Parathyroid adenoma (tissue), 2 donors: ENCODE measurements around the gene LHPP.
A peak's percentile ranks its signal among the peaks of the same experiment; 100 is the strongest.

Experiments used
- H2AFZ ChIP-seq: fragments of 300-600 bp; sonication (generic); one replicate; pipeline ENCODE4 v1.7.0; 2017; ENCODE audit warnings: antibody characterized with exemption, mild to moderate bottlenecking
- H3K27ac ChIP-seq: fragments of 300-600 bp; sonication (generic); one replicate; pipeline ENCODE4 v1.7.0; 2017
- H3K27me3 ChIP-seq: fragments of 300-600 bp; sonication (generic); one replicate; pipeline ENCODE4 v1.7.0; 2017; ENCODE audit warnings: low read length; ENCODE audit not compliant: control insufficient read depth, insufficient read depth
- H3K36me3 ChIP-seq: fragments of 300-600 bp; sonication (generic); one replicate; pipeline ENCODE4 v1.7.0; 2017; ENCODE audit warnings: low read length; ENCODE audit not compliant: control insufficient read depth, insufficient read depth
- H3K4me1 ChIP-seq: fragments of 300-600 bp; sonication (generic); one replicate; pipeline ENCODE4 v1.7.0; 2017; ENCODE audit warnings: control low read depth
- H3K4me2 ChIP-seq: fragments of 300-600 bp; sonication (generic); one replicate; pipeline ENCODE4 v1.7.0; 2017; ENCODE audit warnings: low read length
- H3K4me3 ChIP-seq: fragments of 300-600 bp; sonication (generic); one replicate; pipeline ENCODE4 v1.7.0; 2017; ENCODE audit warnings: low read depth, low read length
- H3K79me2 ChIP-seq: fragments of 300-600 bp; sonication (generic); one replicate; pipeline ENCODE4 v1.7.0; 2017; ENCODE audit warnings: control low read depth
- H3K9ac ChIP-seq: fragments of 300-600 bp; sonication (generic); one replicate; pipeline ENCODE4 v1.7.0; 2017; ENCODE audit warnings: mild to moderate bottlenecking
- H3K9me3 ChIP-seq: fragments of 300-600 bp; sonication (generic); one replicate; pipeline ENCODE4 v1.7.0; 2017; ENCODE audit warnings: low read length; ENCODE audit not compliant: control insufficient read depth
- TF ChIP-seq, protein P1 (sequence below): fragments of 300-600 bp; sonication (generic); IDR thresholded peaks from one replicate; pipeline ENCODE4 v1.7.0; 2017; ENCODE audit warnings: antibody characterized with exemption, mild to moderate bottlenecking
- donor health status: primary hyperparathyroidism.

The LHPP gene

DNA sequence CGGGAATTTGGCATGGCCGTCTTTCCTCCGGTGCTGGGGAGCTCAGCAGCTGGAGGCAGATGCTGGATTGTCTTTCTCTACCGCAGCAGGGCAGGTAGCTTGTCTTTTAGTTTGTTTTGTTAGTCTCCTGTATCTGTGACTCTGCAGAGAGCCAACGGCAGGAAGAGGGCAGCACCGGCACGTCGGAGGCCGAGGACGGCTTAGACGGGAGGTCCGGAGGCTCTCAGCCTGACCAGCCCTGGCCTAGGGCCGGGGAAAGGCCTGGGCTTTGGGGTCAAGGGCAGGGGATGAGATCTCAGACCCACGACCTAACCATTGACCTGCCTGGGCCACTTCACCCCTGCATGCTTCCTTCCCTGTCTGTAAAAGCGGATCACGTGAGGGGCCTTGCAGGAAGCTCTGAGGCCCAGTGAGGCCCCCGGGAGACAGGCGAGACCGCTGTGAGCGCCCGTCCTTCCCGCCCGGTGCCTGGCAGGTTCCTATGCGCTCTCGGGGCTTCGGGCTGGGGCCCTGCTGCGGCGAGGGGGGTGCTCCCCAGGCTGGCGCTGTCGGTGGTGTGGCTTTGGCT lies 72.7 kb downstream of the LHPP start:
- no peak overlapping the region for H3K4me2 ChIP-seq
- H2AFZ ChIP-seq, result peak overlapping the region; percentile 25
- no peaks in the 10 kb centered on the region for H3K9me3 ChIP-seq
- no peaks in the 10 kb centered on the region for H3K36me3 ChIP-seq
- no peak overlapping the region for H3K9ac ChIP-seq
- no peak overlapping the region for H3K4me3 ChIP-seq
- H3K27ac ChIP-seq, result no peak overlapping the region
- H3K79me2 ChIP-seq, result peaks cover 2% of the 10 kb centered on the region
- no peaks in the 10 kb centered on the region for H3K27me3 ChIP-seq
- no peaks in the 10 kb centered on the region for H3K4me1 ChIP-seq
- TF ChIP-seq, protein P1, sequence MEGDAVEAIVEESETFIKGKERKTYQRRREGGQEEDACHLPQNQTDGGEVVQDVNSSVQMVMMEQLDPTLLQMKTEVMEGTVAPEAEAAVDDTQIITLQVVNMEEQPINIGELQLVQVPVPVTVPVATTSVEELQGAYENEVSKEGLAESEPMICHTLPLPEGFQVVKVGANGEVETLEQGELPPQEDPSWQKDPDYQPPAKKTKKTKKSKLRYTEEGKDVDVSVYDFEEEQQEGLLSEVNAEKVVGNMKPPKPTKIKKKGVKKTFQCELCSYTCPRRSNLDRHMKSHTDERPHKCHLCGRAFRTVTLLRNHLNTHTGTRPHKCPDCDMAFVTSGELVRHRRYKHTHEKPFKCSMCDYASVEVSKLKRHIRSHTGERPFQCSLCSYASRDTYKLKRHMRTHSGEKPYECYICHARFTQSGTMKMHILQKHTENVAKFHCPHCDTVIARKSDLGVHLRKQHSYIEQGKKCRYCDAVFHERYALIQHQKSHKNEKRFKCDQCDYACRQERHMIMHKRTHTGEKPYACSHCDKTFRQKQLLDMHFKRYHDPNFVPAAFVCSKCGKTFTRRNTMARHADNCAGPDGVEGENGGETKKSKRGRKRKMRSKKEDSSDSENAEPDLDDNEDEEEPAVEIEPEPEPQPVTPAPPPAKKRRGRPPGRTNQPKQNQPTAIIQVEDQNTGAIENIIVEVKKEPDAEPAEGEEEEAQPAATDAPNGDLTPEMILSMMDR, result peak; percentile 28

DNA sequence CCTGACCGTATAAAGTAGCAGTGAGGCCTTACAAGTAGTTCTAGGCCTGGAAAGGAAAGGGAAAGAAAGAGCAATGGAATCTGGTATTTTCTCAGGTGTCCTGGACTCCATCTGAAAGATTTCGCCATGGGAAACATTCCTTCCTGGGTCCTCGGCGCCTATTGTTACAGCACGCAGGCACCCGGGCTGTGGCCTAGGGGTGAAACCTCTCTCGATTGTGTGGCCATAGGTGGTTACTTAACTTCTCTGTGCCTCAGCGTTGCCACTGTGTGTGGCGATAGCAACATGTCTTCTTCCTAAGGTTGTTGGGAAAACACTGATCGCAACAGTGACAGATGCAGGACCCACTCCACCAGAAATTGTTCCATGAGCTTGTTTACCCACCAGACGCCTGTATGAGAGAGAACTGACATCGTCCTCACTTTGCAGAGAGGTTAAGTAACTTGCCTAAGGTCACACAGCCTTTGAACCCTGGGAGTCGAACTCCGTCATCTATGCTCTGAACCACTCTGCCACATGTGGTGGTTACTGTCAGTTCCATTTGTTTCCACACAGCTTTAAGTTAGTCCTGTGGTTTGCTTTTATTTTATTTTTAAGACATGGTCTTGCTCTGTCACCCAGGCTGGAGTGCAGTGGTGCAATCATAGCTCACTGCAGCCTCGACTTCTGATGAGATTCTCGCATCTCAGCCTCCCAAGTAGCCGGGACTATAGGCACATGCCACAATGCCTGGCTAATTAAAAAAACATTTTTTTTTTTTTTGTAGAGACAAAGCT lies 73.4 kb downstream of the LHPP start:
- TF ChIP-seq, protein P1, result no peak
- Histone ChIP-seq H3K9ac (no peak overlapping the region), H3K79me2 (peaks cover 2% of the 10 kb centered on the region), H3K27me3 (no peaks in the 10 kb centered on the region), H2AFZ (no peak overlapping the region), H3K9me3 (no peaks in the 10 kb centered on the region), H3K36me3 (no peaks in the 10 kb centered on the region), H3K4me1 (no peaks in the 10 kb centered on the region), H3K27ac (no peak overlapping the region), H3K4me2 (no peak overlapping the region), H3K4me3 (no peak overlapping the region)

DNA sequence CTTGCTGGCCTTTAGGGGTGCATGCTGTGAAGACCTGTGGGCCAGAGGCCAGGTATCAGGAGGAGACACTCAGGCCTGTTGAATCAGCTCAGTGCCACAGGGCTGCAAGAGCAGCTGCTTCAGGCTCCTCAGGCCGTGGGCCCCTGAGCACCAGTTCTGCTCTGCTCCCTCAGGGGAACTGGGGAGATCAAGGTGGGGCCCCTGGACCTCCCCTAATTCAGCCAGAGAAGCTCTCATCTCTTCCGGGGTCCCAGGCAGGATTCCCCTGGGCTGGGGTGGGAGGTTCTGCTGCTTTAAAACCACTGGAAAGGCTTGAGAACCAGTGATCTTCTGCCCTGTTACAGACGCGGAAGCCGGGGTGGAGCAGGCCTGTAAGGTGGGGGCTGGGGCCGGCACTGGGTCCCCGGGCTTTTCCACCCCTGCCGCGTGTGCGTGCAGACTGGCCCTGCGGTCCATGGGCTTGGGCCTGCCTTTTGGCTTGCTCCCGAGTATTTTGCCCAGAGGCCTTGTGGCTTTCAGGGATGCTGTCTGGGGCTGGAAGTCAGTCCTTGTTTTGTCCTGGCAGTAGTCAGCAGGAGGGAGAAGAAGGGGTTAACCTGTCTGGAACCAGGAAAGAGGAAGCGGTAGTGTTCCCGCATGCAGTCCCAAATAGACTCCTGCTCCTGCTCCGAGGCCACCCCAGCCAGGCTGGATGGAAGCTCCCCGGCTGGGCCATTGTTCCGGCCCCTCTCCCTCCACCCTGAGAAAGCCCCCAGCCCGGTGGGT lies 74.3 kb downstream of the LHPP start:
- H2AFZ ChIP-seq, result no peak overlapping the region
- H3K79me2 ChIP-seq, result peaks cover 2% of the 10 kb centered on the region
- H3K27ac ChIP-seq, result no peak overlapping the region
- no peaks in the 10 kb centered on the region for H3K27me3 ChIP-seq
- no peak overlapping the region for H3K4me2 ChIP-seq
- no peaks in the 10 kb centered on the region for H3K9me3 ChIP-seq
- TF ChIP-seq, protein P1, result no peak
- H3K4me1 ChIP-seq, result no peaks in the 10 kb centered on the region
- H3K4me3 ChIP-seq, result no peak overlapping the region
- no peaks in the 10 kb centered on the region for H3K36me3 ChIP-seq
- no peak overlapping the region for H3K9ac ChIP-seq

DNA sequence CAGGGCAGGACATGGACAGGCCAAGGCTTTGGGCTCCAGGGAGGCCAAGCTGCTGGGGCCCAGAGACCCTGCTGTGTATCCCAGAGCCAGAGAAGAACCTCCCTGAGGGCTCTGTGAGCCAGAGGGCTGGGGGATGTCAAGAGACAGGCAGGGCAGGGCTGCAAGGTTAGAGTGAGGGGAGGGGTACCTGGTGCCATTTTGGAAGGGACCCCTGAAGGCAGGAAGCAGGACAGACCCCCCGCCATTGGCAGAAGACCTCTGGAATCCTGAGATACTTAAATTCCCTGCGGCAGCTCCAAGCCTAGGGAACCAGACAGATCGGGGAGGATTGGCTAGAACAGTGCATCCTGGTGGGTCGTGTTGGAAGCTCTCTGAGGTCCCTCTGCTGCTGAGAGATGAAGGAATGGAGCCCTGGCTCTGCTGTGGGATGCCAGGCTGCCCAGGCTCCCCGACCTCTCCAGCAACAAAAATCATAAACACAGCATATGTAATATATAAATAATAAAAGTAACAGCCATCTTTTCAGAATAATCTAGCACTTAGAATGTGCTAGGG lies 75.0 kb downstream of the LHPP start:
- H3K4me3 ChIP-seq, result no peak overlapping the region
- no peaks in the 10 kb centered on the region for H3K9me3 ChIP-seq
- no peak overlapping the region for H3K27ac ChIP-seq
- no peak overlapping the region for H2AFZ ChIP-seq
- H3K79me2 ChIP-seq, result peaks cover 2% of the 10 kb centered on the region
- no peaks in the 10 kb centered on the region for H3K4me1 ChIP-seq
- no peaks in the 10 kb centered on the region for H3K27me3 ChIP-seq
- no peak overlapping the region for H3K4me2 ChIP-seq
- TF ChIP-seq, protein P1, result no peak
- no peak overlapping the region for H3K9ac ChIP-seq
- H3K36me3 ChIP-seq, result no peaks in the 10 kb centered on the region
